Stomach smooth muscle (tissue), 2 donors: ENCODE measurements around the gene SRGAP1.
A peak's percentile ranks its signal among the peaks of the same experiment; 100 is the strongest.

Source experiments
- H3K27ac ChIP-seq: one replicate; pipeline ENCODE4 v1.7.0; 2013; ENCODE audit warnings: mild to moderate bottlenecking, low read length, inconsistent platforms
- H3K27me3 ChIP-seq, 2 donors: one replicate each; pipeline ENCODE4 v1.7.0; 2013; ENCODE audit warnings: low read length in 2 of 2; ENCODE audit not compliant: insufficient read depth in 2 of 2, control insufficient read depth in 1 of 2
- H3K36me3 ChIP-seq, 2 donors: one replicate each; pipeline ENCODE4 v1.7.0; 2013; ENCODE audit warnings: low read length in 2 of 2; ENCODE audit not compliant: control insufficient read depth in 2 of 2, insufficient read depth in 2 of 2
- H3K4me1 ChIP-seq: one replicate; pipeline ENCODE4 v1.7.0; 2013; ENCODE audit warnings: low read length; ENCODE audit not compliant: control insufficient read depth, insufficient read depth
- H3K4me3 ChIP-seq, 2 donors: one replicate each; pipeline ENCODE4 v1.7.0; 2013; ENCODE audit warnings: low read length in 2 of 2
- H3K9ac ChIP-seq, 2 donors: one replicate each; pipeline ENCODE4 v1.7.0; 2013; ENCODE audit warnings: low read length in 2 of 2, mild to moderate bottlenecking in 1 of 2
- H3K9me3 ChIP-seq, 2 donors: one replicate each; pipeline ENCODE4 v1.7.0; 2013; ENCODE audit warnings: low read length in 2 of 2; ENCODE audit not compliant: control insufficient read depth in 2 of 2
- donor health status: healthy.
- donor health status: Pancreatic carcinoma.

SRGAP1 gene

DNA sequence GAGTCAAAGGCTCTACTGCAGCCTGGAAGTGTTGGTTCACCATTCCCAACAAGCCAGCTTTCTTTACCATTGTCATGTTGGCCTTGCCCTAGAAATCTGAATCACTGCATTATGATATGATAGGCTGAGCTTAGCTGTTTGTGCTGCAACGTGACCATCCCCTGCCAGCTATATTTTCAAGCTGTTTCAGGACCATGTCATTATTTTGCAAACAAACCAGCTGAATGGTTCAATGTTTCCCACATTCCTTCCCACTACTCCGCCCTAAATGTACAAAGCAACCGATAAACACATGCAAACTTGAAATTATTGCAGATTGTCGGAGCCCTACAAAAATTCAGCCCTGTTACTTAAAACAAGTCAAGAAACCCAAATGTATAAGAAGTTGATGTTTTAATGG lies 241.5 kb downstream of the SRGAP1 start:
- Histone ChIP-seq H3K27me3 (no peaks in the 10 kb centered on the region), H3K4me3 (no peak overlapping the region), H3K36me3 (no peaks in the 10 kb centered on the region), H3K9me3 (no peaks in the 10 kb centered on the region), H3K9ac (no peak overlapping the region), H3K4me1 (peaks cover 27% of the 10 kb centered on the region), H3K27ac (no peak overlapping the region)

DNA sequence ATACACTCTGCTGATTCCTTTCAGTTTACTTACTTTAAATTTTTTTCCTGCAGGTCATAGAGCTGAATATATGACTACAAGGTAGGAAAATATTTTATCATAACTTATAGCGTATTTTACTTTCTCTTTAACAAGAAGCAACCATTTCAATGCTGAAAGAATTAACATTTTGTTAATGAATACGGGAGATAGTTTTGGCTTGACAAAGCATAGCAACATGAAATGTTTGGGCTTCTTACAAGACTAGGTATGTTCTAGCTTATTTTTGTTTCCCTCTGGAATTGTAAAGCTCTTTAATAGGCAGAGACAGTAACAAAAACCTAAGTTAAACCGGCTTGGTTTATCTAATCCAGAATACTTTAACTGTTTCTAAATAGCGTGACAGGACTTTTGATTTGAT lies 242.4 kb downstream of the SRGAP1 start:
- Histone ChIP-seq H3K4me3 (peak overlapping the region; percentile 23 to 47), H3K36me3 (no peaks in the 10 kb centered on the region), H3K27me3 (no peaks in the 10 kb centered on the region), H3K9ac (peak overlapping the region in 1 of 2 donors; percentile 1), H3K9me3 (no peaks in the 10 kb centered on the region), H3K4me1 (peaks cover 27% of the 10 kb centered on the region), H3K27ac (no peak overlapping the region)

DNA sequence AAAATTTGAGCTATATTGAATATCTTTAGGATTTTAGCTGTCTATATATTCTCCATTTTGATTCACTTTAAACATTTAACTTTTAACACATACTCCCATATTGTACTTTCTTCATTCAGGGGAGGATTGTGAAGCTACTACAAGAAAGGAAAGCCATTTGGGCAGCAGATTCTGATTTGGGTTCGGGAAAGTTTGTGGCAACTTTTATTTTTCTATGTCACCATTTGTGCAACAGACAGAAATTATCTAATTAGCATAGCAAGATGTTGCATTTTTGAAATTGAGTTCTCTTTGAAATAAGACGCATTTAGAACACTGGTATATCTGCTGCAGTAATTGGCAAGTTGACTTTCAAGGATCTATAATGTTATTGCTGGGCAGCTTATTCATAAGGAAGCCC lies 243.3 kb downstream of the SRGAP1 start:
- no peak overlapping the region for H3K27ac ChIP-seq
- H3K27me3 ChIP-seq: no peaks in the 10 kb centered on the region
- H3K36me3 ChIP-seq: no peaks in the 10 kb centered on the region
- H3K4me1 ChIP-seq: peaks cover 21% of the 10 kb centered on the region
- H3K4me3 ChIP-seq: no peak overlapping the region
- H3K9me3 ChIP-seq: no peaks in the 10 kb centered on the region
- H3K9ac ChIP-seq: no peak overlapping the region

DNA sequence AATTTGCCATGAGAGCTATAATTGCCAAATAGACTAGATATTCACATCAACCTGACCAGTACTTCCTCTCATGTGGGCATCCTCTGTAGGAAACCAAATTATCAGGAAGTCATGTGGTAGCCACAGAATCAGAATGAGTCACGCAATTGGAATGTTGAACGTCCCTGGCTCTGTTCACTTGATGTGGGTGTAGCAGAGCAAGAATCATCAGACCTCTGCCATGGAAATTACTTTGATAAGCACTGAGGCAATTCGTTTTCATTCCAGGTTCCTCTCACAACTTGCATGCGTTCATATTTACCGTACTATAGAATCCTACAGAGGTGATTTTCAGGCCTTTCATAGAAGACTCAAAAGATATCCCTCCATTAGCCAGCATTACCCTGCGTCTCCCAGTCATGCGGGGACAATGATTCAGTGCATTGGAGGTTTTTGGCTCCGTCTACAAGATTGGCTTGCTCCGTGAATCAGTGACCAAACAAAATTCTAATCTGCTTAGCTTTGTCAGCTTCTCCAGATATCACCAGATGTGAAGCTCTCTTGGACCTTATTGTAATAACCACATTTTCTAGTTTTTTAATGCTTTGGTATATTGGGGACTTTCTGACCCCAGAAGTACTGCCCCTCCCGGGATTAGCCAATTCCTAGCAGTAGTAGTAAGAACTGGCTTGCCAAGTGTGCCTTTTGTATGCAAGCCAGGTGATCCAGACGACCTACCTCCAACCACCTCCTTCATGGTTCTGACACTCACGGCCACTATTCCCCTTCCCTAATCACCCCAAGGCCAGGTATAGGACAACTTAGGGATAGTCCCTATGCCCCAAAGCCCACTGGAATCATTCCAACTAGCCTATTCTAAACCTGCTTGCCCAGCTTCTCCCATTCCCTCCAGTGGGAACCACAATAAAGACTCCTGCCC lies 244.2 kb downstream of the SRGAP1 start:
- H3K9ac ChIP-seq: no peak overlapping the region

DNA sequence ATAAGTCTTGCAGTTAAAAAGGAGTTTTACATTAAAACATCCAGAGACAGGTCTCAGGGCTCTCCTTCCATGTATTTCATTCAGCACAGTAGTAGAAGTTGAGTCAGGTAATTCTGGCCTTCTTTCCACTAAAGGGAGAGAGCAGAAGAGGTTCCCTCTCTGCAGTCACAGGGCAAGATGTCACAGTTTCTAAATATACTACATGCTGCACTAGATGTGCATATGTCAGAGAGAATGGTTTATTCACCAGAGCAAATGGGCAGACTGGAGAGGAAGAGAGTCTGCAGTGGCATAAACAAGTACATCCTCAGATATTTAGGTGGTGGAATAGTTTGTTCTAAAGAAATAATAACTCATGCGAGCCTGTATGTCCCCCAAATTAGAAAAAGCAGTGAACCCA lies 245.5 kb downstream of the SRGAP1 start:
- no peaks in the 10 kb centered on the region for H3K27me3 ChIP-seq
- H3K27ac ChIP-seq: no peak overlapping the region
- H3K9ac ChIP-seq: no peak overlapping the region
- peaks cover 17% of the 10 kb centered on the region for H3K4me1 ChIP-seq
- H3K9me3 ChIP-seq: no peaks in the 10 kb centered on the region
- no peaks in the 10 kb centered on the region for H3K36me3 ChIP-seq
- no peak overlapping the region for H3K4me3 ChIP-seq

More for the DNA sequence above, 244.2 kb downstream of the SRGAP1 start:
- H3K27ac ChIP-seq: no peak overlapping the region
- H3K4me3 ChIP-seq: peak overlapping the region in 1 of 2 donors; percentile 12
- H3K27me3 ChIP-seq: no peaks in the 10 kb centered on the region
- no peaks in the 10 kb centered on the region for H3K36me3 ChIP-seq
- H3K4me1 ChIP-seq: peaks cover 17% of the 10 kb centered on the region
- no peaks in the 10 kb centered on the region for H3K9me3 ChIP-seq

DNA sequence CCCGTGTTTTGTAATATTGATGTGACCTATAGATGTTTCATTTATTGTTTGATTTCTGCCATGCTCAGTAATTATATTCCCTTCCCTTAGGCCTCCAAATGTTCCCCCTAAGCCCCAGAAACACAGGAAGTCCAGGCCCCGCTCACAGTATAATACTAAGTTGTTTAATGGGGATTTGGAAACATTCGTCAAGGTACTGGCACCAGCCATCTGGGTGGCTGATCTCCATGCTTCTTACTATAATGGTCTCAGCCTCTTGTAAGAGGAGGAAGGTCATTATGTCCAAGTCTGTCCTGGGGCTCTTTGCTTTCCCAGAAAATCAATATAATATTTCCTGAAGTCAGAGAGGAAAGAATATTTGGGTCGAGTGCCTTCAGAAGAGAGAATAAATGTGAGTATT lies 246.7 kb downstream of the SRGAP1 start:
- Histone ChIP-seq H3K9ac (no peak overlapping the region), H3K36me3 (no peaks in the 10 kb centered on the region), H3K27ac (no peak overlapping the region), H3K9me3 (no peaks in the 10 kb centered on the region), H3K4me3 (no peak overlapping the region), H3K4me1 (peaks cover 15% of the 10 kb centered on the region), H3K27me3 (no peaks in the 10 kb centered on the region)

DNA sequence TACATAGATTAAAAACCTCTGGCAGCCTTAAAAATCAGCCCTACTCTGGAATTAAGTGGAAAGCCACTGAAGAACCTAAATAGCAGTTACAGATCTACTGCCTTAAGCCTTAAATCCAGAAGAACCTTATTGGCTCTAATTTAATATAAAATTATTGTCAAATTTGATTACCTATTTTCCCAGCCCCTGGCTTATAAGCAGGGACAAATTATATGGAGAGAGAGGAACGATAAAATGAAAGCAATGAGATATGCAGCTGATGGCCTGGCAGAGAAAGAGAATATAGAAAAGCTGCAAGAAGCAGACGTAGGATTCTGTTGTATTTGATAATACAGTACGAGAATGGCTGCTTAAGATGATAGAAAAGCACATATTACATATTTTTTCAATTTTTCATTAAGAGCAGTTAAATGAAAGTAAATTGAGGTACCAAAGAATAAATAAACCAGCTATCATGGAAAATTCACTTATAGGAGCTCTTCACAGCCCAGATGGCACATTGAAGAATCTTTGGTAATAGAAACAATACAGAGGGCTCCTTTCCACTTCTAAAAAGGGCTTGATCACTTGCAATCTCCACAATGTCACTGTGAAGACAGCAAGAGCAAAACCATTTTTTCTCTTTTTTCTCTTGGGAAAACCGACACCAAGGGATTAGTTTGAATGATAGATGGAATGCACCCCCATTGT lies 248.2 kb downstream of the SRGAP1 start:
- no peak overlapping the region for H3K27ac ChIP-seq
- H3K27me3 ChIP-seq: no peaks in the 10 kb centered on the region
- no peak overlapping the region for H3K4me3 ChIP-seq
- no peak overlapping the region for H3K9ac ChIP-seq
- H3K4me1 ChIP-seq: peaks cover 15% of the 10 kb centered on the region
- no peaks in the 10 kb centered on the region for H3K9me3 ChIP-seq
- H3K36me3 ChIP-seq: no peaks in the 10 kb centered on the region

DNA sequence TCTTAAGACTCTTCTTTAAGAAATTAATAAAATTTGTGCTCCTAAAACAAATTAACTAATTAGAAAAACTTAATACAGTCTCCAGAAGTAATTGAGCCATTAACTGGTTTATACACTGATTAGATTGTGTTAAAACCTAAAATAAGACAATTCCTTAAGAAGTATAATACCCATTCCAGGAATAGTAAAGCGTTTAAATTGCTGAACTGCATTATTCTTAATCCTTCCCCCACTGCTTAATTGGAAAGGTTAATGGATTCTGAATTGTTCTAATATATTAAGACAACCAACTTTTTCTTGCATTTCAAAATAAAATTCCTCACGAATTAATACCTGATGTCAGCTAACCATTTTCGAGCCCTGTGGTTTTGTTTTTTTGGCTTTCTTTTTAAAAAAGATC lies 249.2 kb downstream of the SRGAP1 start:
- no peak overlapping the region for H3K27ac ChIP-seq
- H3K9me3 ChIP-seq: no peaks in the 10 kb centered on the region
- H3K36me3 ChIP-seq: no peaks in the 10 kb centered on the region
- H3K4me1 ChIP-seq: peaks cover 12% of the 10 kb centered on the region
- no peaks in the 10 kb centered on the region for H3K27me3 ChIP-seq
- H3K4me3 ChIP-seq: no peak overlapping the region
- H3K9ac ChIP-seq: no peak overlapping the region

DNA sequence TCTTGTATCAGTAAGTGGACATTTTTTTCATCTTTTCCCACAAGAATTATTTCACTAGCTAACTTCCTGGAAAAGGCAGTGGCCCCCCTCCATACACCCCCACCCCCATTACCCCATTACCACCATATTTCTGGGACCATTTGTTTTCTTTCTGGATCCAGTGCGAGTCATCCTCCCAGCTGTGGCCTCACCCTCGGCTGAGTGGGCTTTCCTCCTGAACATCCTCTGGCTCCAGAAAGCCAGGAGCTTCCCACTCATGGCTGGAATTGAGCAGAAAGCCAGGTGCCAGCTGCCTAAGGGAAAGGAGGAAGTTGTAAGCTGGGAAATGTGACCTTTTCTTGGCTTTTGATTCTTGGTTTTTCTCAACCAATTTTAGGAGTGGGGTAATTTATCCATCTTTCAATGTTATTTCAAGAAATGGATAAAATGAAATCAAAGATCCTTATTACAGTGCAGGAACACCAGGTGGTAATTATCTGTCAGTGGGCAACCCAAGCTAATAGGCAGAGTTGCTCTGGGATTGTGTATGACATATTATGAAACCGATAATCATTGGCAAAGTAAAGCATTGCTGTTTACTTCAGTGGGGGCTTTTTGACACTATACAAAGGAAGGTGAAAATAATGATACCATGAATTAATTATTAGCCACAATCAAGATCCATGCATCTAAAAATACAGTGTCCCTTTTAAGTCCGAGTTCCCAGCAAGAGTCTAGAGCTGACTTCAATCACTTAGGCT lies 253.0 kb downstream of the SRGAP1 start:
- no peak overlapping the region for H3K27ac ChIP-seq
- H3K9me3 ChIP-seq: no peaks in the 10 kb centered on the region
- H3K4me3 ChIP-seq: no peak overlapping the region
- H3K9ac ChIP-seq: no peak overlapping the region
- peaks cover 3% of the 10 kb centered on the region for H3K4me1 ChIP-seq
- no peaks in the 10 kb centered on the region for H3K27me3 ChIP-seq
- no peaks in the 10 kb centered on the region for H3K36me3 ChIP-seq

DNA sequence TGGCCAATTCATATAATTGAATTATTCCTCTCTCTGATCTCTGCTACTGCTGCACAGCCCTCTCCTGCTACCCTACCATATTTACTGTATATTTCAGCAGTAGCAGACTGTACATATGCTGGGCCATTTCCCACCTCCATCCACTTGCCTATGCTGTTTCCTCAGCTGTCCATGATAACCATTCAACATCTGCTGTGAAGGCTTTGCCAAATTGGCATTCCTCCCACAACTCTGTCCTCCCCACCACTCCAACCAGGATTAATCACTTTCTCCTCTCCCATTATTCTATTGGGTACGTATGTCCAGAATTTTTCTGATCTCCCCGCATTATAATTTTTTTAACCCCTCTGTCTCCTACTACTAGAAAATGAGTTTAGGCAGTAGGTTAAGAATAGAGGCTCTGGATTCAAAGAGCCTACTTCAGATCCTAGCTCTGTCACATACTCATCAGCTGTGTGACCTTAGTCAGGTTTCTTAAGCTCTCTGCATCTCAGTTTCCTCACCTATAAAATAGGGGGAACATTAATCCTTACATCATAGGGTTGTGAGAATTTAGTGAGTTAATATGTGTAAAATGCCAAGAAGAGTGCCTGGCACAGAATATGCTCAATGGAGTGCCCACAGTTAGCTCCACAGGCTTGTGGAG lies 254.3 kb downstream of the SRGAP1 start:
- Histone ChIP-seq H3K4me1 (peaks cover 5% of the 10 kb centered on the region), H3K4me3 (peak overlapping the region in 1 of 2 donors; percentile 7), H3K27me3 (no peaks in the 10 kb centered on the region), H3K36me3 (no peaks in the 10 kb centered on the region), H3K9ac (no peak overlapping the region), H3K27ac (peak overlapping the region; percentile 47), H3K9me3 (no peaks in the 10 kb centered on the region)
